ENCODE measurements around the gene MICALL2.

- no peak for TF ChIP-seq POLR2AphosphoS5 (IDR thresholded peaks at IDR 0.05; ENCODE audit: borderline replicate concordance, low read depth, low read length)
- no peak for TF ChIP-seq EZH2 (IDR thresholded peaks at IDR 0.05)
These were observed 11.6 kb downstream of the MICALL2 start for GRCh38 chr7:1447551-1448244.

All from SK-N-MC (cell line).